Neural cell (in vitro differentiated cells): ENCODE results near the gene MRPL58. TPM values are rescaled to one million over a fixed set of nuclear protein-coding genes. Genes with fewer than 3 reads are reported as not detected.

Experiments
- H2AFZ ChIP-seq: fragments of 200-600, 300-800 bp; sonication (generic), shearing (Covaris generic); 2 replicates; pipeline ENCODE4 v1.6.0; 2014; ENCODE audit warnings: low read depth, mild to moderate bottlenecking, antibody characterized with exemption, low read length, moderate library complexity
- H3F3A ChIP-seq: fragments of 200-600 bp; shearing (Covaris generic); 2 replicates; pipeline ENCODE4 v1.6.1; 2016; ENCODE audit warnings: mild to moderate bottlenecking, moderate library complexity, mixed read lengths, antibody characterized with exemption, low read length; ENCODE audit not compliant: insufficient read depth, poor library complexity, severe bottlenecking
- H3K27ac ChIP-seq: fragments of 200-600, 300-800 bp; sonication (generic), shearing (Covaris generic); 2 replicates; pipeline ENCODE4 v1.5.1; 2014; ENCODE audit warnings: mild to moderate bottlenecking, low read length, moderate library complexity
- H3K27me3 ChIP-seq: fragments of 300-800, 200-600 bp; sonication (generic), shearing (Covaris generic); 2 replicates; pipeline ENCODE4 v1.6.0; 2014; ENCODE audit warnings: mild to moderate bottlenecking, low read depth, low read length, moderate library complexity; ENCODE audit not compliant: insufficient read depth
- H3K36me3 ChIP-seq: fragments of 300-800, 200-600 bp; sonication (generic), shearing (Covaris generic); 2 replicates; pipeline ENCODE4 v1.5.1; 2014; ENCODE audit warnings: mild to moderate bottlenecking, antibody characterized with exemption, low read length, moderate library complexity; ENCODE audit not compliant: insufficient read depth
- H3K4me2 ChIP-seq: fragments of 300-800, 200-600 bp; sonication (generic), shearing (Covaris generic); 2 replicates; pipeline ENCODE4 v1.6.0; 2014; ENCODE audit warnings: mild to moderate bottlenecking, low read length
- H3K4me3 ChIP-seq: fragments of 300-800, 200-600 bp; sonication (generic), shearing (Covaris generic); 2 replicates; pipeline ENCODE4 v1.5.1; 2014; ENCODE audit warnings: mild to moderate bottlenecking, low read length, moderate library complexity
- H3K79me2 ChIP-seq: fragments of 200-600 bp; shearing (Covaris generic); replicated peaks from 2 replicates; pipeline ENCODE4 v1.6.0; 2014; ENCODE audit warnings: mild to moderate bottlenecking, low read length, moderate library complexity; ENCODE audit not compliant: insufficient read depth
- H3K9ac ChIP-seq: fragments of 300-800, 200-600 bp; sonication (generic), shearing (Covaris generic); 2 replicates; pipeline ENCODE4 v1.6.1; 2016; ENCODE audit warnings: mild to moderate bottlenecking, low read length, mixed read lengths
- H3K9me2 ChIP-seq: fragments of 200-600 bp; shearing (Covaris generic); 2 replicates; pipeline ENCODE4 v1.6.1; 2016; ENCODE audit warnings: mild to moderate bottlenecking, low read length, mixed read lengths; ENCODE audit not compliant: insufficient read depth
- H3K9me3 ChIP-seq: fragments of 200-600, 300-800 bp; sonication (generic), shearing (Covaris generic); 2 replicates; pipeline ENCODE4 v1.6.1; 2016; ENCODE audit warnings: mild to moderate bottlenecking, mixed run types, low read length, moderate library complexity, mixed read lengths
- H4K20me1 ChIP-seq: fragments of 200-600 bp; shearing (Covaris generic); 2 replicates; pipeline ENCODE4 v1.6.1; 2016; ENCODE audit warnings: mild to moderate bottlenecking, mixed run types; ENCODE audit not compliant: insufficient read depth
- EP300 ChIP-seq: fragments of 450-650 bp; conservative IDR thresholded peaks from 2 replicates; pipeline ENCODE4 v1.6.1; 2014; ENCODE audit warnings: antibody characterized with exemption, mild to moderate bottlenecking, moderate library complexity; ENCODE audit not compliant: poor library complexity, severe bottlenecking
- EZH2 ChIP-seq: fragments of 200-600, 300-800 bp; shearing (Covaris generic), sonication (generic); IDR thresholded peaks from 2 replicates; pipeline ENCODE4 v1.6.1; 2014; ENCODE audit warnings: antibody characterized with exemption, low read length, borderline replicate concordance, mild to moderate bottlenecking; ENCODE audit not compliant: insufficient read depth, poor library complexity, severe bottlenecking
- MXI1 ChIP-seq: fragments of 450-650 bp; conservative IDR thresholded peaks from 2 replicates; pipeline ENCODE4 v1.6.1; 2014; ENCODE audit warnings: antibody characterized with exemption, mild to moderate bottlenecking; ENCODE audit not compliant: poor library complexity, severe bottlenecking
- POLR2AphosphoS5 ChIP-seq: IDR thresholded peaks from 2 replicates; pipeline ENCODE4 v1.6.1; 2012
- RAD21 ChIP-seq: fragments of 450-650 bp; conservative IDR thresholded peaks from 2 replicates; pipeline ENCODE4 v1.6.1; 2014; ENCODE audit warnings: antibody characterized with exemption, mild to moderate bottlenecking, moderate library complexity
- REST ChIP-seq: IDR thresholded peaks from 2 replicates; pipeline ENCODE4 v1.6.1; 2012; ENCODE audit warnings: borderline replicate concordance
- SMC3 ChIP-seq: fragments of 450-650 bp; conservative IDR thresholded peaks from 2 replicates; pipeline ENCODE4 v1.6.1; 2014; ENCODE audit warnings: antibody characterized with exemption, mild to moderate bottlenecking, moderate library complexity; ENCODE audit not compliant: poor library complexity
- TAF1 ChIP-seq: IDR thresholded peaks from 2 replicates; pipeline ENCODE4 v1.6.1; 2012; ENCODE audit warnings: low read depth
- polyA plus RNA-seq: library from polyadenylated mRNA; depleted of rRNA; stranded (reverse); fragments of >200 nt; gene quantifications from 2 replicates; pipeline ENCODE4 v1.2.3, GENCODE V29; 2014
- TF ChIP-seq, protein P1 (sequence below): fragments of 450-650 bp; IDR thresholded peaks from 2 replicates; pipeline ENCODE4 v1.5.1; 2014; ENCODE audit warnings: antibody characterized with exemption, mild to moderate bottlenecking, moderate library complexity; ENCODE audit not compliant: poor library complexity, severe bottlenecking

MRPL58 gene
- polyA plus RNA-seq, 1 donor from 2014 or later: 47.4 TPM

GRCh38 chr17:74987909-74988711, 24.4 kb upstream of the MRPL58 start:
- Histone ChIP-seq H3F3A (no peaks in the 10 kb centered on the region), H2AFZ (peak overlapping the region; percentile 25), H3K4me2 (peak overlapping the region; percentile 70), H4K20me1 (no peaks in the 10 kb centered on the region), H3K9ac (peak overlapping the region; percentile 87), H3K79me2 (peaks cover 20% of the 10 kb centered on the region), H3K9me3 (no peaks in the 10 kb centered on the region), H3K27ac (peak overlapping the region; percentile 75), H3K4me3 (peak overlapping the region; percentile 90), H3K27me3 (no peaks in the 10 kb centered on the region), H3K36me3 (no peaks in the 10 kb centered on the region), H3K9me2 (no peaks in the 10 kb centered on the region)
- TF ChIP-seq RAD21: no peak
- no peak for TF ChIP-seq MXI1
- TF ChIP-seq, protein P1, sequence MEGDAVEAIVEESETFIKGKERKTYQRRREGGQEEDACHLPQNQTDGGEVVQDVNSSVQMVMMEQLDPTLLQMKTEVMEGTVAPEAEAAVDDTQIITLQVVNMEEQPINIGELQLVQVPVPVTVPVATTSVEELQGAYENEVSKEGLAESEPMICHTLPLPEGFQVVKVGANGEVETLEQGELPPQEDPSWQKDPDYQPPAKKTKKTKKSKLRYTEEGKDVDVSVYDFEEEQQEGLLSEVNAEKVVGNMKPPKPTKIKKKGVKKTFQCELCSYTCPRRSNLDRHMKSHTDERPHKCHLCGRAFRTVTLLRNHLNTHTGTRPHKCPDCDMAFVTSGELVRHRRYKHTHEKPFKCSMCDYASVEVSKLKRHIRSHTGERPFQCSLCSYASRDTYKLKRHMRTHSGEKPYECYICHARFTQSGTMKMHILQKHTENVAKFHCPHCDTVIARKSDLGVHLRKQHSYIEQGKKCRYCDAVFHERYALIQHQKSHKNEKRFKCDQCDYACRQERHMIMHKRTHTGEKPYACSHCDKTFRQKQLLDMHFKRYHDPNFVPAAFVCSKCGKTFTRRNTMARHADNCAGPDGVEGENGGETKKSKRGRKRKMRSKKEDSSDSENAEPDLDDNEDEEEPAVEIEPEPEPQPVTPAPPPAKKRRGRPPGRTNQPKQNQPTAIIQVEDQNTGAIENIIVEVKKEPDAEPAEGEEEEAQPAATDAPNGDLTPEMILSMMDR: peak; percentile 40
- no peak for TF ChIP-seq EZH2
- peak; percentile 1 for TF ChIP-seq SMC3
- no peak for TF ChIP-seq REST
- no peak for TF ChIP-seq TAF1
- TF ChIP-seq EP300: no peak
- peak; percentile 53 for TF ChIP-seq POLR2AphosphoS5

DNA sequence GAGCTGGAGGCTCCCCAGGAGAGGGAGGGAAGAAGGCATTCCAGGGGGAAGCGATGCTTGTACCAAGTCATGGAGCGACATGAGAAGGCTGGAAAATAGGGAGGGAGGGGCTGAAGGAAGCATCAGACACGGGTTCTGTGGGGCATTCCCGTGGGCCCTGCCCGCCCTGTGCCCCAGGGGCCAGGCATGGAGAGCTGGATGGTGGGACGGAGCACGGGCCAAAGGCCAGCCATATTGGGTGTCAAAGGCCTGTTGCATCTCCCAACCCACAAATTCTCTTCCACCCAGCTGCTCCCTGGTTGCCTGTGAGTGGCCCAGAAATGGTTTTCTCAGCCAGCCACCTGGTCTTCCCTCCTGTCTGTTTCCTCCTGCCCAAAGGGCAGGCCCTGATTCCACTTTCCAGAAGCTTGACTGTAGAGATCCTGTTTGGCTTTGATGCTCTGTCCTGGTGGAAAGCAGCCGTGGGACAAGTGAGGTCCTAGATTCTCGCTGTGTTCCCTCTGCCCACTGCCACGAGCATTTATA, 21.8 kb upstream of the MRPL58 start:
- Histone ChIP-seq H3K27me3 (no peaks in the 10 kb centered on the region), H3K9me2 (no peaks in the 10 kb centered on the region), H3F3A (no peaks in the 10 kb centered on the region), H3K4me3 (no peak overlapping the region), H4K20me1 (no peaks in the 10 kb centered on the region), H3K9ac (no peak overlapping the region), H2AFZ (no peak overlapping the region), H3K4me2 (no peak overlapping the region), H3K9me3 (no peaks in the 10 kb centered on the region), H3K27ac (no peak overlapping the region), H3K79me2 (peaks cover 24% of the 10 kb centered on the region), H3K36me3 (no peaks in the 10 kb centered on the region)
- TF ChIP-seq TAF1: no peak
- TF ChIP-seq REST: no peak
- no peak for TF ChIP-seq MXI1
- TF ChIP-seq, protein P1: no peak
- TF ChIP-seq EP300: no peak
- TF ChIP-seq EZH2: no peak
- no peak for TF ChIP-seq RAD21
- TF ChIP-seq SMC3: no peak
- no peak for TF ChIP-seq POLR2AphosphoS5
